ENCODE results near the gene CACNA1B.

The CACNA1B gene

DNA sequence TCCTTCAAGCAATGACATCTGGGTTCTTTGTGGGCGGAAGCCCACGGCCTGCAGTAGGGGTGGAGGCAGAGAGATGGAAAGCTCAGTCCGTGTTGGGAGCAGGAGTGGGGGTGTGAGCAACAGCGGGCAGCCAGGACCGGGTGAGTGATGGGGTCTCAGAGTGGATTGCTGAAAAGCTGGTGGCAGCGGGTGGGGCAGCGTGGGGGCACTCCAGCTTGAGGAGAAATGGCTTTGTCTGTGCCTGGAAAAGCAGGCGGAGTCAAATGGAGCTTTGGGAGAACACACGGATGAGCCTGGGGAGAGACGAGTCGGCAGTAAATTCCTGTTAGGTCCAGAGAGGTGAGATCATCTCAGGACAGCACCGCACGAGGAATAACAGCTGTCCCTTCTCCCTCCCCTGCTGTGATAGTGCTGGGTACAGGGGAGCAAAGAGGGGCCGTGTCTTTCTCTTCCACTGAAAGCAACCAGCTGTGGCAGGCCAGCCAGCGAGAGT is 42.1 kb downstream of the CACNA1B start:
- DNase-seq (ENCODE audit: low read depth in 3 of 3), result no peak

DNA sequence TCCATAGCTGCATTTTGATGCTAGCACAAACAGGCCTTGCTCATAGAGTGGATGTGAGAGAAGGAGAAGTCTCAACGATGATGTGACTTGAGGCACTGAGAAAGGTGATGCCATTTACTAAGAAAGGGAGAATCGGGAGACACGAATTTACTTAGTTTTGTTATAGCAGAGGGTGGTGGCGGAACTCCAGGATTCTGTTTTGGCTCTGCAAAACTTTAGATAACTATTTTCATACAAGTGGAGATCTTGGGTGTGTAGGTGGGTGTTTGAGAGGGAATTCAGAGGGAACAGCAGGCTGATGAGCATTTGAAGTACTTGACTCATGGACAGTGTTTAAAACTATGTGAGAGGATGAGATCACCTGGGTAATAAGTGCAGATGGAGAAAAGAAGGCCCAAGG is 43.2 kb downstream of the CACNA1B start:
- no peak for DNase-seq (ENCODE audit: low read depth in 3 of 3)

DNA sequence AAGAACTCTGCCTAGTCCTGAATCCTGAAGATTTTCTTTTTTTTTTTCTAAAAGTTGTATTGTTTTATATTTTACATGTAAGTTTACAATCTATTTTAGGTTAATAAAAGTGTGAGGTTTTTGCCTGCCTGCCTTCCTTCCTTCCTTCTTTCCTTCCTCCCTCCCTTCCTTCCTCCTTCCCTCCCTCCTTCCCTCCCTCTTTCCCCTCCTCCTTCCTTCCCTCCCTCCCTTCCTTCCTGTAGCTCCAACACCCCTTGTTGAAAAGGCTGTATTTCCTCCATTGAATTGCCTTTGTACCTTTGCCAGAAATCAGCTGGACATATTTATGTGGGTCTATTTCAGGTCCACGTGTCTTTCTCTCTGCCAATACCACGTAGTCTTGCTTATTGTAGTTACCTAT is 46.6 kb downstream of the CACNA1B start:
- no peak for DNase-seq (ENCODE audit: low read depth in 3 of 3)

DNA sequence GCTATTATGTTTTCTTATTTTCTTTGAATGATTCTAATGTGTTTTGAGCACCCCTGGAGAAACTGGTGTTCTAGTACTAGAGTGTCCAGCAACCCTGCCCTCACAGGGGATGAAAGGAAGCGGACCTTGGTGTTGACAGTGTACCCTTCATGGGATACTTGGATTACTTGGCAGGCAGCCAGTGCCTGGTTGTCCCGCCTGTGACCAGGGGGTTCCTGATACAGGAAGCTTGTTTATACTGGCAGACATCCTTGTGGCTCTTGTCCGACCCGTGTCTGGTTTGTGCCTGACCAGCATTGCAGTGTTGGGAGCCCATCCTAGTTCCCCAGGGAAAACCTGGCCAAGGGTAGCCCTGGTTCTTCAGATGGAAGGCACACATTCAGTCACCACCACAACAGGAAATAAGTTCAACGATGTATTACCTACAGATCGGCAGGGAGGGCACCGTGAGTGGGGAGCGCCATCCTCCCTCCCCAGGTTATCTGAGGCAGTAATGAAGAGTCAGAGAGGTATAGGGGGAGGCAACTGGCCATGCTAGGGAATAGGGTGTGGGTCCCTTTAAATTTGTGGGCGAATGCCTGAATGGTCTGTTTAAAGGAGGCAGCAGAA is 47.3 kb downstream of the CACNA1B start:
- no peak for DNase-seq (ENCODE audit: low read depth in 3 of 3)

DNA sequence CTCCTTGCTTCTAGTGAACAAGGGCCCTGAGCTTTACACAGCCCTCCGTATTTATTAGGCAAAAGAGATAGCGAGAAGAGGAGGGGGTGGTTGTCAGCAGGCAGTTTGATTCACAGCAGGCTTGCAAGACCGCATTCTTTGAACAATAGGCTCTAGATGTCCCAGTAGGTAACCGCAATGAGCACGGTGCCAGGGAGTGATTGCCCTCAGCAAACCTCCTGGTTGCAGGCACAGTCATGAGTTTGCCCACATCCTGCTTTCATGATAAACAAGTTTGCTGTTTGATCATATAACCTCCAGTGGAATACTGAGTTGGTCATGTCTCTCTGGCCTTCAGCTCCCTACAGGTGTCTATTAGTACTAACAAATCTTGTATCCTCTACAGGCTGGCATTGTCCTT is 66.1 kb downstream of the CACNA1B start:
- DNase-seq (ENCODE audit: low read depth in 3 of 3), result no peak

DNA sequence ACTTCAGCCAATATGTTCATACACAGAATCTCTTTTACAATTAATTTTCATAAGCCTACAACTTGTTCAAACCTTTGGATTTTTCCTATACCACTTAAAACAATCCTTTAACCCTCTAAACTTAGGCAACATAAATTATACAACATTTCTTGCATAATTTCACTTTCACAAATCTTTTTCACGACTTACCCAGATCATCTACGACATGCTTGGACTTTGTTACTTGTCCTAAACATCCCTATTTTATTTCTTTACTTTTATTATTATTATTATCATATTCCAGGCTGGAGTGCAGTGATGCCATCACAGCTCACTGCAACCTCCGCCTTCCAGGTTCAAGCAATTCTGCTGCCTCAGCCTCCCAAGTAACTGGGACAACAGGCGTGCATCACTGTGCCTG is 68.0 kb downstream of the CACNA1B start:
- no peak for DNase-seq (ENCODE audit: low read depth in 3 of 3)

DNA sequence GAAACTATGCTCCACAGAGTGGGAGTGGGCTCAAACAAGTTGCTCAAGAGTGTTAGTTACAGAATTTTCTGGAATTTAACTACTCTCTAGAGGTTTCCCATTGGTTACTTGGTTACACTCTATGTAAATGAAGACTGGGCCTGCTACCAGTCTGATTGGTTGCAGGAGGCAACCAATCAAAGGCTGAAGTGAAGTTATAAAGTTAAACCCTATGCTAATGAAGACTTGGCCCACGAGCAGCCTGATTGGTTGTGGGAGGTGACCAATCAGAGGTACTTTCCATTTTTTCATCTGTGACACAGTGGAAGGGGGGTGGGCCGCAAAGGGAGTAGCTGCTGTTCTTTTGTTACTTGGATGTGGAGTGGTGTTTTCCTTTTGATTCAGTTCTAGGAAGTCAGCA is 69.4 kb downstream of the CACNA1B start:
- DNase-seq (ENCODE audit: low read depth in 3 of 3), result no peak

DNA sequence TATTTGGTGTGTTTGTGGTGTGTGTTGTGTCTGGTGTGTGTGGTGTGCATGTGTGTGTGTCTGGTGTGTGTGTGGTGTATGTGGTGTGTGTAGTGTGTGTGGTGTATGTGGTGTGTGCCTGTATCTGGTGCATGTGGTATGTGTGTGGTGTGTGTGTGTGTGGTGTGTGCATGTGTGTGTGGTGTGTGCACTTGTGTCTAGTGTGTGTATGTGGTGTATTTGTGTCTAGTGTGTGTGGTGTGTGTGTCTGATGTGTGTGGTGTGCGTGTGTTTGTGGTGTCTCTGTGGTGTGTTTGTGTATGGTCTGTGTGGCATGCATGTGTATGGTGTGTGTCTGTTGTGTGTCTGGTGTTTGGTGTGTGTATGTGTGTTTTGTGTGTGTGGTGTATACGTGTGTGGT is 71.1 kb downstream of the CACNA1B start:
- DNase-seq (ENCODE audit: low read depth in 3 of 3), result no peak

DNA sequence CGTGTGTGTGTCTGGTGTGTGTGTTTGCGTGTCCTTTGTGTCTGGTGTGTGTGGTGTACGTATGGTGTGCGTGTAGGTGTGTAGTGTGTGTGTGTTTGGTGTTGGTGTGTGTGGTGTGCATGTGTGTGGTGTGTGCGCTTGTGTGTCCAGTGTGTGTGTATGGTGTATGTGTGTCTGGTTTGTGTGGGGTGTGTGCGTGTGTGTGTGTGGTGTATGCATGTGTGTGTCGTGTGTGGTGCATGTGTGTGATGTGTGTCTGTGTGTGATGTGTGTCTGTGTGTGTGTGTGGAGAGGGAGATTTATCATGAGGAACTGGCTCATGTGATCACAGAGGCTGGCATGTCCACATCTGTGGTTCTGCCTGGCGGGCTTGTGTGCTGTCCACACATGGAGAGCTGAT is 71.7 kb downstream of the CACNA1B start:
- no peak for DNase-seq (ENCODE audit: low read depth in 3 of 3)

DNA sequence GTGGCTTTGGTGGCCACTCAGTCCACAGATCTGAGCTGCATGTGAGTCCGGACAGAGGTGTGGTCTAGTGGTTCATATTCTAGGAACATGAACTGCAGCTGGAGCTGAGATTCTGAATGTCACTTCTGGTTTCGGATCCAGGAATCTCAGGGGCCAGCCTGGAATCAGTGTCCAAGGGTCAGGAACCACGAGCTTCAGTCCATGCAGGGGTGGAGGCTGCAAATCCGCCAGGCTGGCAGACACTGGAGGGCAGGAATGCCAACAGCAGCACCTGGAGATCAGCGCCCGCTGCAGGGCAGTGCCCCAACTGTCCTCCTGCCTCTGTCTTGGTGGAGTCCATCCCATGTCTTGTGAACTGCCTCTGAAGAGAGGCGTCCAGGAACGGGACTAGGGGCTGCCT is 73.5 kb downstream of the CACNA1B start:
- DNase-seq (ENCODE audit: low read depth in 3 of 3), result no peak

DNA sequence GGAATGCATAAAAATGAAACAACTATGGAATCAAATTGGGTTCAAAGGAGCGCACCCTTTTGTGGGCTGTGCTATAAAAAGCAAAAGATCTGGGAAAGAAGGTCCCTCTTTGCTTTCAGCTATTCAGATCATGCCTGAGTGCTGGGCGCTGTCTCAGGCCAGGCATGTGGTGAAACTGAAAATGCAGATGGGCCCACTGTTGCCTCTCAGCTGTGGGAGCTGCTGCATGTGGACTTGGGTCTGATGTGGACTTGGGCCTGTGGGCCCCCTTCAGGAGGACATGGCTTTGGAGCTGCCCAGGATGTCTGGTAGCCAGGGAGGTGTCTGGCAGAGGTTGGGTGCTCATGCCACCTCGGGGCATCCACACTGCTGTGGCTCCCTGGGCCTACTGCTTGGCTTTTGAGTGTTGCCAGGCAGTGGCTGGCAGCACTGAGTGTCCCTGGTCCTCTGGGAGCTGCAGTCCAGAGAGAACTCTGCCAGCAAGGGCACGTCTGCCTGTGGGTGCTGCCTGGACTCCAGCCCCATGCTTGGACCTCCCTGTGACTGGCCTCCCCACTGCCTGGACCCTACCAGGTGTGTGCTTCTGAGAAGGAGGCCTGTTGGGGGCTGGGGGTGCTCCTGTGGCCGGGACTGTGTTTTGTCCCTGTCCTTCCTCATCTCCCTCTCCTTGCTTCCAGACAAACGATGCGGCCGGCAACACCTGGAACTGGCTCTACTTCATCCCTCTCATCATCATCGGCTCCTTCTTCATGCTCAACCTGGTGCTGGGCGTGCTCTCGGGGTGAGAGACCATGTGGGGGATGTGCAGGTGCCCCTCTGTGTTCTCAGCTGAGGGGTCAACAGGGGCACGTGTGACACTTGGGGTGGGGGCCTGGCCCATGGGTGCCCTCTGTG is 74.3 kb downstream of the CACNA1B start:
- DNase-seq (ENCODE audit: low read depth in 3 of 3), result no peak

DNA sequence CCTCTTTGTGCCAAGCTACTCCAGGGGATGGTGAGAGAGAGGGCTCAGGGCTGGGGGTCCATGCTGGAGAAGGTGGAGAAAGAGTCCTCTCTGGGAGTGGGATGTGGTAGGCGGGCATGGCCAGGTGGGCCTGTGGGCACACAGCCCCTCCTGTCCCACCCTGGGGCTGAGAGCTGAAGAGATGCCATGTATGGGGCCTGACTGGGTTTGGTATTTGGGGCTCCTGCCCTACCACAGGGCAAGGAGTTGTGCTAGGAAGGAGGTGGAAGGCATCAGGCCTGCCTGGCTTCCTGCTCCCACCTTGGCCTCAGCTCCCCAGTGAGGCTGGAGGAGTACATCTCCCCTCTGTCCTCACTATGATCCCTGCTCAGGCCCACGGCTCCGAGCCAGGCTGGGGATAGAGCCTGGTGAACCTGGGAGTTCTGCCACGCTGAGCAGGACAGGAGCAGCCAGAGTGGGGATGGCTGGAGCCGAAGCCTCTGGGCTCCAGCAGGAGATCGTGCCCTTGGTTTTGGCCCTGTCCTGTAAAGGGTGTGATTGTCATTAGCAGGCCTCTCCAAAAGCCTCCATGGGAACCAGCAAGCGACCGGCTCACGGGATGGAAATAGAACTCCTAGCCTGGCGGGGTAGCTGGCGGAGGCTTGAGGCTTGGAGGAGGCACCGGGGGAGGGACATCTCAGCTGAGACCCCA is 75.5 kb downstream of the CACNA1B start:
- DNase-seq (ENCODE audit: low read depth in 3 of 3), result no peak

DNA sequence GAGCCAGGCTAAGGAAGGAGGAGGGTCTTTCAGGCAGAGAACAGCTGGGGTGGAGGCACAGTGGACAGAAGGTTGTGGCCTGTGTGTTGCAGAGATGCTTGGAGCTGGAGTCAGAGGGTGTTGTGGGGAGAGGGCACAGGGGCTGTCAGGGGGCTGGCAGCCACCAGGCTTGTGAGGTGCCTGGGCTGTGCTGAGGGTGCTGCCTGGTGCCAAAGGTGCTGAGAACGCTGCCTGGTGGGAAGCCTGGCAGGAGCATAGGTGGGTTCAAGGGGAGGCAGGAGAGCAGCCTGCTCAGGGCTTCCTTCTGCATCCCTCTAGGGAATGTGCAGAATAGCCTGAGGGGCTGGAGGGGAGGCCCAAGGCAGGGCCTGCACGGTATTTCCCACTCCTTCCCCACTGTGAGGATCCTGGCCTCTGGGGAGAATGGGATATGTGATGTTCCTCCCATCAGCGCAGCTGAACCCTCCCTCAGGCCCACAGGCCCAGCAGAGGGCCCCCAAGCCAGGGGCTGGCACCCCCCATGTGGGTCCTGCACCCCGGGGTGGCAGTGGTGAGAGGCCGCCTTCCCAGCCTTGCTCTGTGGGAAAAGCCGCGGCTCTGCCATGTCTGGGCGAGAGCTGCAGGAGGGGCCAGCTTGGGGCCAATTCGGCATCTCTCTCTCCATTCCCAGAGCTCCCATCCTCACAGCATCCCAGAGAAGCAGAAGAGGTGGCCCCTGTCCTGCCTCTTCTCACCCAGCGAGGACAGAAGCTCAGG is 76.3 kb downstream of the CACNA1B start:
- no peak for DNase-seq (ENCODE audit: low read depth in 3 of 3)

DNA sequence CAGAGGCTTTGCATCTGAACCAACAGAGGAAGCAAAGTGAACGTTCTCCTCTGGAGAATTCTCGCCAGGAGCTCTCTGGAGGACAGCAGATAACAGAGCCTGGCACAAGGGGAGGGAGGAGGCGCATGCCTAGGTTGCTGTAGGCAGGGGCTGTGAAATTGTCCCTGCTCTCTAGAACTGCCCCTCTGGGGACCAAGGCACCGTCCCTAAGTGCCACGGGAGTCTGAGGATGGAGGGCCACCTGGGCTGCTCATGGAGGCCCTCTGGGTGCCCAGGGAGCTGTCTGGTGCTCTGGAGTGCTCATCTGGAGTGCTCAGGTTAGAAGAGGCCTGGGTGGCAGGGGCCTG is 77.6 kb downstream of the CACNA1B start:
- no peak for DNase-seq (ENCODE audit: low read depth in 3 of 3)

DNA sequence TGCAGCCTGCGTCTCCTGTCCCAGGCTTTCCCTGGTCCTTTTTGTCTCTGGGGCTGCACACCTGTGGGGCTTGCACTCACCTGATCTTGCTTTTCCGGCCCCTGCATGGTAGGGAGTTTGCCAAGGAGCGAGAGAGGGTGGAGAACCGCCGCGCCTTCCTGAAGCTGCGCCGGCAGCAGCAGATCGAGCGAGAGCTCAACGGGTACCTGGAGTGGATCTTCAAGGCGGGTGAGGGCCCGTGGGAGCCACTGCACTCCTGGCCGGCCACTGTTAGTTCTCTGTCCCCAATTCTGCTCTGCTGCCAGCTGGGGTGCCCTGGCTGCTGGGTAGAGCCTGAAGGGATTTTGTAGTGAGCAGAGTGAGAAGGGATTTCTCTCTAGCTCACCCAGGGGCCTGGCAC is 78.0 kb downstream of the CACNA1B start:
- no peak for DNase-seq (ENCODE audit: low read depth in 3 of 3)

DNA sequence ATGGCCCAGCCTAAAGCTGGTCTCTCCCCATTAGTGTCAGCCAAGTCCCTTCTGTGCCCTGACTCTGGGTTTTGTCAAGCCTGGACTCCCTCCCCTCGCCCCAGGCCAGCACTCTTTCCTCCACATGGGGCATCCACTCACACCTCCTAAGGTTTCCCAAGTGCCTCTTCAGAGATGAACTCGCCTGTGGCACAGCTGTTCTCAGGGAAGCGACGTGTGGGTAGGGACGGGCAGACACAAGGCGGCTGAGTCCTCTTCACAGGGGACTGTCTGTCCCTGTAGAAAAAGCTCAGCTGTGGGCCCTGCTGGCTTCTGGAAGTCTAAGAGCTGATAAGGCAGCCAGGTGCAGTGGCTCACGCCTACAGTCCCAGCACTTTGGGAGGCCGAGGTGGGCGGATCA is 78.5 kb downstream of the CACNA1B start:
- DNase-seq (ENCODE audit: low read depth in 3 of 3), result no peak

DNA sequence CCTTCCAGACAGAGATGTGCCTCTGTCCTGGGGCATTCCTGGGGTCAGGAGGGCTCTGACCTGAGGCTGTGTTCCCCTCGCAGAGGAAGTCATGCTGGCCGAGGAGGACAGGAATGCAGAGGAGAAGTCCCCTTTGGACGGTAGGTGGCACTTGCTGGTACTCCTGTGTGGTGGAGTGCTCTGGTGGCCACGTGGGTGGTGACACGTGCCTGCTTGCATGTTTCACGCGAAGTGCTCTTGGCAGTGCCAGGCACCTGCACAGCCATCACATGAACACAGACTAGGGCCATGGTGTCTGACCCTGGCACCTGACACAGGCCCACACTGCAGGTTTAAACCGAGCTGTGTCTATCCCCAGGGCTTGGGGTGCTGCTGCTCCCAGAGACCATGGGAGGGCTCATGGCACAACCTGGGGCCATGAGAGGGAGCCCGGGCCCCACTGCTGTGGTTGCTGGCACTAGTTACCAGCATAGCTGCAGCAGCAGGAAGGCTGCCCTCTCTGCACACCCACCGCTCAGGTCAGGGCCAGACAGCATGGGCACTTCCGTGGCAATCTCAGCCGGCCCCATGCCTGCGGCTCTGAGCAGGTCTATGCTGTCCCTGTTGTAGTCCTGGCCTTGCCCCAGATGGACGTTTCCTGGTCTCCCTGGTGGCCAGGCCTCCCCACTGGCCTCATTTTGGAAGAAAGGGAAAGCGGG is 79.3 kb downstream of the CACNA1B start:
- no peak for DNase-seq (ENCODE audit: low read depth in 3 of 3)

DNA sequence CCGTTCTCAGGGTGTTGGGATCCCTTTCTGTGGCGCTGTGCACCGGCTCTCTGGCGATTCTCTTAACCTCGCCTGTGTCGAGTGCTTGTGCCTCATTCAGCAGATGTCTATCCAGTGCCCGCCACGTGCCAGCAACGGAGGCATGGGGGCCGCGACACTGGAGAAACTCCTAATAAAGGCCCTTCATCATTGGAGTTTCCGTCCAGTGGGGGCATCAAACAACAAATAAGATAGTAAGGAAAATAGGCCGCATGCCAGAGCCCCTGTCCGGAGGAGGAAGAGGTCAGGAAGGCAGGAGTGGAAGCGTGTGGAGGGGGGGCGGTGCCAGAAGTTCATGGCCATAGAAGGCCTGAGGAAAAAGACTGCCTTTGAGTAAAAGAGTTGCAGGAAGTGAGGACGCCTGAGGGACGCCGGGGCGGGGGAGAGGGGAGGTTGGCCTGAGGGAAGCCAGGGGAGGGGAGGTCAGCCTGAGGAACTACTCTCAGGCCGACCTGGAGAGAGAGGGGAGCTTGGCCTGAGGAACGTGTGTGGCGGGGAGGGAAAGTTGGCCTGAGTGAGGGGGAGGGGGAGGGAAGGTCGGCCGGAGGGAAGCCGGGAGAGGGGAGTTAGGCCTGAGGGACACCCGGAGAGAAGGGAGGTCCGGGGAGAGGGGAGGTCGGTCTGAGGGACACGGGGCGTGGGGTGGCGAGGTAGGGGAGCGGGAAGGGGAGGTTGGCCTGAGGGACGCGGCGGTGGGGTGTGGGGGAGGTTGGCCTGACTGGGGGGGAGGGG is 82.2 kb downstream of the CACNA1B start:
- no peak for DNase-seq (ENCODE audit: low read depth in 3 of 3)

DNA sequence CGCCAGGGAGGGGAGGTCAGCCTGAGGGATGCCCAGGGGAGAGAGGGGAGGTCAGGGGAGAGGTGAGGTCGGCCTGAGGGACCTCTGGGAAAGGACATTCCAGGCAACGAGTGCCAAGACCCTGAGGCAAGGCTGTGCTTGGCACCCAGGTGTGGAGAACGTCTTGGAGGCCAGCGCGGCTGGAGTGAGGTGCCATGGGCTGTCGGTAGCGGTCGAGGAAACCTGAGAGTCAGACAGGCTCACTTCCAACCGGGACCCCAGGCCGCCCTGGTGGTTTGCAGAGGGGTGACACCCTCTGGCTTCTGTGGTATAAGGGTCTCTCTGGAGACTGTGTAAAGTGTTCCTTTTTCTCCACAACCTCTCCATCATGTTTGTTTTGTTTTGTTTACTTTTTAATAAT is 82.9 kb downstream of the CACNA1B start:
- DNase-seq (ENCODE audit: low read depth in 3 of 3), result no peak

DNA sequence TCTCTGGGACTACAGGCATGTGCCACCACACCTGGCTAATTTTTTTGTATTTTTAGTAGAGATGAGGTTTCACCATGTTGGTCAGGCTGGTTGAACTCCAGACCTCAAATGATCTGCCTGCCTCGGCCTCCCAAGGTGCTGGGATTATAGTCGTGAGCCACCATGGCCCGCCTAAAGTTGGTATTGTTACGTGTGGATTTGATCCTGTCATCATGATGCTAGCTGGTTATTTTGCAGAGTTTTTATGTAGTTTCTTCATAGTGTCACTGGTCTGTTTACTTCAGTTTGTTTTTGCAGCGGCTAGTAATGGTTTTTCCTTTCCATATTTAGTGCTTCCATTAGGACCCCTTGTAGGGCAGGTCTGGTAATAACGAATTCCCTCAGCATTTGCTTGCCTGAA is 85.9 kb downstream of the CACNA1B start:
- DNase-seq (ENCODE audit: low read depth in 3 of 3), result no peak

All from stimulated activated CD4-positive, alpha-beta T cell treated with anti-CD3 and anti-CD28 coated beads, TNF-alpha, amount 100 ng/mL, for 4 hours (primary cell).